ENCODE results near the gene USP38. TPM values are rescaled to one million over a fixed set of nuclear protein-coding genes. Genes with fewer than 3 reads are reported as not detected.
A peak's percentile ranks its signal among the peaks of the same experiment; 100 is the strongest.
"Not testable (repeated sequence)": the region's sequence is repeated elsewhere in the genome, so short reads cannot be mapped to it uniquely, and the experiment has no call there.

USP38 gene
- total RNA-seq, 1 donor = 29.4 TPM

GRCh38 chr4:143254491-143255226 is 69.9 kb downstream of the USP38 start:
- H3K4me3 ChIP-seq (ENCODE audit: low read depth, low read length) = no peak overlapping the region
- no peak for TF ChIP-seq CTCF (IDR thresholded peaks at IDR 0.05; ENCODE audit: insufficient read depth, low read depth, low read length)
- no peak for DNase-seq (ENCODE audit: low read depth)

- TF ChIP-seq CTCF (IDR thresholded peaks at IDR 0.05; ENCODE audit: insufficient read depth, low read depth, low read length) = no peak
- no peak overlapping the region for H3K4me3 ChIP-seq (ENCODE audit: low read depth, low read length)
- DNase-seq (ENCODE audit: low read depth) = no peak
Measured at GRCh38 chr4:143256456-143256855, 71.7 kb downstream of the USP38 start.

GRCh38 chr4:143257356-143257755 is 72.6 kb downstream of the USP38 start:
- TF ChIP-seq CTCF (IDR thresholded peaks at IDR 0.05; ENCODE audit: insufficient read depth, low read depth, low read length) = no peak
- no peak overlapping the region for H3K4me3 ChIP-seq (ENCODE audit: low read depth, low read length)
- no peak for DNase-seq (ENCODE audit: low read depth)

- H3K4me3 ChIP-seq (ENCODE audit: low read depth, low read length) = no peak overlapping the region
- DNase-seq (ENCODE audit: low read depth) = peak; percentile 12
- TF ChIP-seq CTCF (IDR thresholded peaks at IDR 0.05; ENCODE audit: insufficient read depth, low read depth, low read length) = no peak
Measured at GRCh38 chr4:143260750-143261149, 76.0 kb downstream of the USP38 start.

- TF ChIP-seq CTCF (IDR thresholded peaks at IDR 0.05; ENCODE audit: insufficient read depth, low read depth, low read length) = no peak
- no peak overlapping the region for H3K4me3 ChIP-seq (ENCODE audit: low read depth, low read length)
- DNase-seq (ENCODE audit: low read depth) = no peak
Measured at GRCh38 chr4:143262838-143263237, 78.1 kb downstream of the USP38 start.

GRCh38 chr4:143267690-143268089 is 83.0 kb downstream of the USP38 start:
- DNase-seq (ENCODE audit: low read depth) = not testable (repeated sequence)

GRCh38 chr4:143270256-143270838 is 85.6 kb downstream of the USP38 start:
- no peak overlapping the region for H3K4me3 ChIP-seq (ENCODE audit: low read depth, low read length)
- no peak for TF ChIP-seq CTCF (IDR thresholded peaks at IDR 0.05; ENCODE audit: insufficient read depth, low read depth, low read length)
- no peak for DNase-seq (ENCODE audit: low read depth)

More at GRCh38 chr4:143267690-143268089, 83.0 kb downstream of the USP38 start:
- not testable (repeated sequence) for H3K4me3 ChIP-seq (ENCODE audit: low read depth, low read length)

Other genes starting within 250 kb of the USP38 start
- gene GAB1, start 152.0 kb downstream of the USP38 start, total RNA-seq = 13.0 and 16.1 TPM in 2 replicates

Measured in fibroblast of villous mesenchyme (primary cell).